Liver (tissue), 9 donors: Measurements from ENCODE around the gene MALAT1. TPM values are rescaled to one million over a fixed set of nuclear protein-coding genes. Genes with fewer than 3 reads are reported as not detected.
"Not testable (repeated sequence)": the region's sequence is repeated elsewhere in the genome, so short reads cannot be mapped to it uniquely, and the experiment has no call there.

Experiments
- DNase-seq: peaks from one replicate; pipeline ENCODE4 v3.0.0-alpha.2; 2017; ENCODE audit warnings: low spot score
- H3K27ac ChIP-seq, 2 donors: one replicate each; pipeline ENCODE4 v1.7.0; 2013; ENCODE audit warnings: inconsistent platforms in 2 of 2, low read length in 2 of 2, control low read depth in 1 of 2, low read depth in 1 of 2, mild to moderate bottlenecking in 1 of 2
- H3K27me3 ChIP-seq, 4 donors: one replicate each; pipeline versions ENCODE4 v1.6.1 to v1.7.0; 2013; ENCODE audit warnings: low read length in 3 of 4, inconsistent platforms in 1 of 4, mild to moderate bottlenecking in 1 of 4, moderate library complexity in 1 of 4; ENCODE audit not compliant: control insufficient read depth in 4 of 4, insufficient read depth in 4 of 4
- H3K36me3 ChIP-seq, 4 donors: one replicate each; pipeline versions ENCODE4 v1.6.1 to v1.7.0; 2013; ENCODE audit warnings: low read length in 3 of 4, mild to moderate bottlenecking in 3 of 4, low read depth in 1 of 4, moderate library complexity in 1 of 4; ENCODE audit not compliant: control insufficient read depth in 4 of 4, insufficient read depth in 3 of 4
- H3K4me1 ChIP-seq, 4 donors: one replicate each; pipeline versions ENCODE4 v1.6.1 to v1.7.0; 2013; ENCODE audit warnings: low read length in 3 of 4, mild to moderate bottlenecking in 3 of 4, moderate library complexity in 1 of 4; ENCODE audit not compliant: control insufficient read depth in 4 of 4, insufficient read depth in 4 of 4
- H3K4me3 ChIP-seq, 3 donors: one replicate each; pipeline versions ENCODE4 v1.6.1 to v1.7.0; 2013; ENCODE audit warnings: low read length in 3 of 3, control low read depth in 1 of 3, low read depth in 1 of 3, mild to moderate bottlenecking in 1 of 3
- H3K9ac ChIP-seq, 2 donors: one replicate each; pipeline ENCODE4 v1.7.0; 2013; ENCODE audit warnings: low read length in 2 of 2, mild to moderate bottlenecking in 2 of 2, moderate library complexity in 2 of 2, control low read depth in 1 of 2, low read depth in 1 of 2
- H3K9me3 ChIP-seq, 4 donors: one replicate each; pipeline versions ENCODE4 v1.6.1 to v1.7.0; 2013; ENCODE audit warnings: low read length in 3 of 4; ENCODE audit not compliant: control insufficient read depth in 4 of 4
- FOXA2 ChIP-seq: IDR thresholded peaks from 2 replicates; pipeline ENCODE4 v1.6.1; 2016; ENCODE audit warnings: antibody characterized with exemption
- GABPA ChIP-seq, 2 donors: IDR thresholded peaks in 1 of 2; conservative IDR thresholded peaks in 1 of 2; 2 replicates each; pipeline ENCODE4 v1.6.1; 2016; ENCODE audit warnings: antibody characterized with exemption in 2 of 2, mild to moderate bottlenecking in 1 of 2, moderate library complexity in 1 of 2
- HNF4G ChIP-seq: IDR thresholded peaks from 2 replicates; pipeline ENCODE4 v1.6.1; 2016; ENCODE audit warnings: antibody characterized with exemption
- JUND ChIP-seq, 2 donors: IDR thresholded peaks; 2 replicates each; pipeline ENCODE4 v1.6.1; 2016; ENCODE audit warnings: antibody characterized with exemption in 2 of 2
- RXRA ChIP-seq, 2 donors: IDR thresholded peaks; 2 replicates each; pipeline ENCODE4 v1.6.1; 2017 to 2018; ENCODE audit warnings: antibody characterized with exemption in 2 of 2, mild to moderate bottlenecking in 1 of 2
- SP1 ChIP-seq: IDR thresholded peaks from 2 replicates; pipeline ENCODE4 v1.6.1; 2018; ENCODE audit warnings: antibody characterized with exemption, mild to moderate bottlenecking
- TAF1 ChIP-seq: conservative IDR thresholded peaks from 2 replicates; pipeline ENCODE4 v1.6.1; 2016; ENCODE audit warnings: antibody characterized with exemption, mild to moderate bottlenecking
- WGBS: extraction: QIAGEN DNeasy Blood & Tissue Kit; methylation state at CpG from one replicate; pipeline ENCODE4 v1.1.7; 2013; 5-methylcytosine and 5-hydroxymethylcytosine counted together
- polyA plus RNA-seq, 2 donors: library from polyadenylated mRNA; stranded (reverse) in 1 of 2; unstranded in 1 of 2; fragments of 200-250 nt in 1 of 2; fragments of >200 nt in 1 of 2; fragmentation: Nextera tagmentation in 1 of 2; extraction: Ambion mirVana in 1 of 2; gene quantifications; one replicate each; pipeline versions ENCODE4 v1.2.1 to v1.2.3, GENCODE V29; 2013 to 2015
- total RNA-seq, 2 donors: library from RNA; depleted of rRNA; stranded (reverse); fragments of >200 nt; gene quantifications; one replicate each; pipeline ENCODE4 v1.2.3, GENCODE V29; 2014
- TF ChIP-seq, protein P1 (sequence below): IDR thresholded peaks from 2 replicates; pipeline ENCODE4 v1.6.1; 2016; ENCODE audit warnings: antibody characterized with exemption
- TF ChIP-seq, protein P2 (sequence below): fragments of 150-350 bp; IDR thresholded peaks from 2 replicates; pipeline ENCODE4 v1.5.1; 2017; ENCODE audit warnings: improper control_type of control experiment, low read depth, low read length; ENCODE audit not compliant: missing input control
- TF ChIP-seq, protein P3 (sequence below): IDR thresholded peaks from 2 replicates; pipeline ENCODE4 v1.6.1; 2016; ENCODE audit warnings: antibody characterized with exemption
- donor health status: healthy.
- donor health status: healthy.
- donor health status: healthy.
- donor health status: healthy.
- donor health status: healthy.

The MALAT1 gene
- total and polyA plus RNA-seq, 4 donors = 11.9 to 8,306 (median 3,778) TPM

DNA sequence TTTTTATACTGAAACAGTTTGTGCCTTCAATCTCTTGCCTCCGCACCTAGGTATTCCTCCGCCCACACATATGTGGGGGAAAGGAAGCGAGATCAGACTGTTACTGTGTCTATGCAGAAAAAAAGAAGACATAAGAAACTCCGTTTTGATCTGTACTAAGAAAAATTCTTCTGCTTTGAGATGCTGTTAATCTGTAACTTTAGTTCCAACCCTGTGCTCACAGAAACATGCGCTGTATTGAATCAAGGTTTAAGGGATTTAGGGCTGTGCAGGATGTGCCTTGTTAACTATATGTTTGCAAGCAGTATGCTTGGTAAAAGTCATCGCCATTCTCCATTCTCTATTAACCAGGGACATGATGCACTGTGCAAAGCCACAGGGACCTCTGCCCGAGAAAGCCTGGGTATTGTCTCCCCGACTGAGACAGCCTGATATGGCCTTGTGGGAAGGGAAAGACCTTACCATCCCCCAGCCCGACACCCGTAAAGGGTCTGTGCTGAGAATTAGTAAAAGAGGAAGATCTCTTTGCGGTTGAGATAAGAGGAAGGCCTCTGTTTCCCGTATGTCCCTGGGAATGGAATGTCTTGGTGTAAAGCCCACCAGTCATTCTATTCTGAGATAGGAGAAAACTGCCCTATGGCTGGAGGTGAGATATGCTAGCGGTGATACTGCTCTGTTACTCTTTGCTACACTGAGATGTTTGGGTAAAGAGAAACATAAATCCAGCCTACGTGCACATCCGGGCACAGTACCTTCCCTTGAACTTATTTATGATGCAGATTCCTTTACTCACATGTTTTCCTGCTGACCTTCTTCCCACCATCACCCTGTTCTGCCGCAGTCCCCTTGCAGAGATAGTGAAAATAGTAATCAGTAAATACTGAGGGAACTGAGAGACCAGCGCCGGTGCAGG is 24.1 kb downstream of the MALAT1 start:
- DNase-seq, H3K4me3 ChIP-seq, H3K9me3 ChIP-seq, H3K9ac ChIP-seq, H3K27me3 ChIP-seq, H3K36me3 ChIP-seq: not testable (repeated sequence)
- WGBS = 58% methylated on average over 18 of the region's 18 CpGs
- Histone ChIP-seq H3K4me1 (peaks cover 6 to 31% (median 24%) of the 10 kb centered on the region in 4 donors), H3K27ac (peak overlapping the region in 1 of 2 donors; percentile 0)

DNA sequence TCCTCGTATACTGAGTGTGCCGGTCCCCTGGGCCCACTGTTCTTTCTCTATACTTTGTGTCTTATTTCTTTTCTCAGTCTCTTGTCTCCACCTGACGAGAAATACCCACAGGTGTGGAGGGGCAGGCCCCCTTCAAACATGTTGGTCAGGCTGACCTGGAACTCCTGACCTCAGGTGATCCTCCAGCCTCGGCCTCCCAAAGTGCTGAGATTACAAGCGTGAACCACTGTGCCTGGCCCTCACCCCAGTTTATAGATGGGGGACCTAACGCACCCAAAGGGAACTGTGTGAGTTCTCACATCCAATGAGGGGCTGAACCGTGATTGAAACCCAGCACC is 24.8 kb downstream of the MALAT1 start:
- Histone ChIP-seq H3K27ac (peak overlapping the region in 1 of 2 donors; percentile 0), H3K4me1 (peaks cover 6 to 36% (median 28%) of the 10 kb centered on the region in 4 donors)
- not testable (repeated sequence) for H3K36me3 ChIP-seq, H3K4me3 ChIP-seq, H3K9ac ChIP-seq, H3K9me3 ChIP-seq, H3K27me3 ChIP-seq, DNase-seq
- WGBS = 88% methylated on average over 7 of the region's 7 CpGs

DNA sequence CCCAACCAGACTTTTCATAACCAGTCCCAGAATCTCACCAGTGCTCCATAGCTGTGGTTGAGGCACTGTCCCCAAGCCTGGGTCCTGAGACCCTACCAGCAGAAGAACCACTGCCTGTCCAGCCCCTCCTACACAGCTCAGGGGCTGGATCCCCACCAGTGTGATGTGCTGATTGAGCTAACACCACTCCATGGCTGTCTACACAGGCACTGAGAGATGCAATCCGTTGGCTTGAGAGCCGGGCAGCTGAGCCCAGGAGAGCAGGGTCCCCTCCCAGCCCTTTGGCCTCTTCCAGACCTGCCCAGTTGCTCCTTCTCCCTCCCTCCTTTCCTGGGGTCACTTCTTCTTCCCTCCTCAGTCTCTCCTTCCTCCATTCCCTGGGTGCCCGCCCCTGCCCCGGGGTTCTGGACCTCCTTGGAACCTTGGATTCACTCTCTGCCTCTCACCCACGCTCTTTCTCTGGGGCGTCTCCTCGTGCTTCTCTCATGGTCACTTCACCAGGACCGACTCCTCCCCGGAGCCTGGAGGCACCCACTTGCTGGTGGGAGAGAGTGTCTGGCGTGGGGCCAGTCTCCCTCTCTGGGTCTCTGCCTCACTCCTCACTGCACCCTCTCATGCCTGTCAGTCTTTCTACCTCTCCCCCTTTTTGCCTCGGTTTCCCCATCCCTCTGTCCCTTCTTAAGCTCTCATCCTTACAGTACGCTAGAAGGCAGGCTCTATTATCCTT is 25.3 kb downstream of the MALAT1 start:
- H3K9me3 ChIP-seq = no peaks in the 10 kb centered on the region
- H3K9ac ChIP-seq = peak overlapping the region in 1 of 2 donors; percentile 47
- H3K4me3 ChIP-seq = no peak overlapping the region
- no peak for TF ChIP-seq RXRA (IDR thresholded peaks at IDR 0.05)
- TF ChIP-seq, protein P1, sequence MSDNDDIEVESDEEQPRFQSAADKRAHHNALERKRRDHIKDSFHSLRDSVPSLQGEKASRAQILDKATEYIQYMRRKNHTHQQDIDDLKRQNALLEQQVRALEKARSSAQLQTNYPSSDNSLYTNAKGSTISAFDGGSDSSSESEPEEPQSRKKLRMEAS = no peak
- no peak for TF ChIP-seq SP1
- TF ChIP-seq, protein P2, sequence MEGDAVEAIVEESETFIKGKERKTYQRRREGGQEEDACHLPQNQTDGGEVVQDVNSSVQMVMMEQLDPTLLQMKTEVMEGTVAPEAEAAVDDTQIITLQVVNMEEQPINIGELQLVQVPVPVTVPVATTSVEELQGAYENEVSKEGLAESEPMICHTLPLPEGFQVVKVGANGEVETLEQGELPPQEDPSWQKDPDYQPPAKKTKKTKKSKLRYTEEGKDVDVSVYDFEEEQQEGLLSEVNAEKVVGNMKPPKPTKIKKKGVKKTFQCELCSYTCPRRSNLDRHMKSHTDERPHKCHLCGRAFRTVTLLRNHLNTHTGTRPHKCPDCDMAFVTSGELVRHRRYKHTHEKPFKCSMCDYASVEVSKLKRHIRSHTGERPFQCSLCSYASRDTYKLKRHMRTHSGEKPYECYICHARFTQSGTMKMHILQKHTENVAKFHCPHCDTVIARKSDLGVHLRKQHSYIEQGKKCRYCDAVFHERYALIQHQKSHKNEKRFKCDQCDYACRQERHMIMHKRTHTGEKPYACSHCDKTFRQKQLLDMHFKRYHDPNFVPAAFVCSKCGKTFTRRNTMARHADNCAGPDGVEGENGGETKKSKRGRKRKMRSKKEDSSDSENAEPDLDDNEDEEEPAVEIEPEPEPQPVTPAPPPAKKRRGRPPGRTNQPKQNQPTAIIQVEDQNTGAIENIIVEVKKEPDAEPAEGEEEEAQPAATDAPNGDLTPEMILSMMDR = no peak
- no peak for TF ChIP-seq GABPA (IDR thresholded peaks at IDR 0.05 in 1 of 2, conservative IDR thresholded peaks at IDR 0.05 in 1 of 2)
- TF ChIP-seq HNF4G = no peak
- TF ChIP-seq FOXA2 = no peak
- no peak for TF ChIP-seq JUND (IDR thresholded peaks at IDR 0.05)
- no peak for TF ChIP-seq TAF1
- TF ChIP-seq, protein P3, sequence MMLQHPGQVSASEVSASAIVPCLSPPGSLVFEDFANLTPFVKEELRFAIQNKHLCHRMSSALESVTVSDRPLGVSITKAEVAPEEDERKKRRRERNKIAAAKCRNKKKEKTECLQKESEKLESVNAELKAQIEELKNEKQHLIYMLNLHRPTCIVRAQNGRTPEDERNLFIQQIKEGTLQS = no peak
- H3K27me3 ChIP-seq = no peaks in the 10 kb centered on the region
- 71% methylated on average over 12 of the region's 12 CpGs for WGBS
- DNase-seq = no peak
- peaks cover 0 to 8% (median 4%) of the 10 kb centered on the region in 4 donors for H3K36me3 ChIP-seq
- H3K4me1 ChIP-seq = peaks cover 12 to 42% (median 34%) of the 10 kb centered on the region in 4 donors
- H3K27ac ChIP-seq = peak overlapping the region; percentile 0 to 51
